ENCODE results near the gene RPP40. TPM values are rescaled to one million over a fixed set of nuclear protein-coding genes. Genes with fewer than 3 reads are reported as not detected.

The RPP40 gene
- total and polyA plus RNA-seq, 5 donors from 2014 or later, result 1.6 to 20.2 (median 16.1) TPM

DNA sequence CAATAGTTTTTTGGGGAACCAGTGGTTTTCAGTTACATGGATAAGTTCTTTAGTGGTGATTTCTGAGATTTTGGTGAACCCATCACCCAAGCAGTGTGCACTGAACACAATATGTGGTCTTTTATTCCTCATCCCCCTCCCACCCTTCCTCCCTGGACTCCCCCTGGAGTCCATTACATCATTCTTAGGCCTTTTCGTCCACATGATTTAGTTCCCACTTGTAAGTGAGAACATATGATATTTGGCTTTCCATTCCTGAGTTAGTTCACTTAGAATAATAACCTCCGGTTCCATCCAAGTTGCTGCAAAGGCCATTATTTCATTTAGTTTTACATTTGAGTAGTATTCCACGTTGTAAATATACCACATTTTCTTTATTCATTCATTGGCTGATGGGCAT, 28.3 kb downstream of the RPP40 start:
- H3K9me3 ChIP-seq (ENCODE audit: control insufficient read depth in 2 of 2, low read length in 2 of 2), result peaks cover 10 to 14% of the 10 kb centered on the region in 2 experiments
- H3K4me3 ChIP-seq (ENCODE audit: low read depth, low read length), result no peak overlapping the region
- Mint-ChIP-seq H3K36me3 (peaks cover 4% of the 10 kb centered on the region), H3K4me1 (no peaks in the 10 kb centered on the region), H3K27me3 (peaks cover 5% of the 10 kb centered on the region), H3K4me3 (no peak overlapping the region), H3K9me3 (peaks cover 0 to 28% (median 4%) of the 10 kb centered on the region in 7 donors), H3K27ac (no peak overlapping the region)
- no peak overlapping the region for H3K27ac ChIP-seq (ENCODE audit: insufficient read depth, low read length, poor library complexity, severe bottlenecking)
- ATAC-seq (ENCODE audit: low read depth in 2 of 2) (no peak), DNase-seq (no peak)
- H3K4me1 ChIP-seq (ENCODE audit: control insufficient read depth, insufficient read depth, low read length, poor library complexity, severe bottlenecking), result no peaks in the 10 kb centered on the region
- H3K27me3 ChIP-seq (ENCODE audit: control insufficient read depth, insufficient read depth, low read length), result no peaks in the 10 kb centered on the region
- no peaks in the 10 kb centered on the region for H3K36me3 ChIP-seq (ENCODE audit: control insufficient read depth, insufficient read depth, low read length)

- no peak overlapping the region for H3K27ac Mint-ChIP-seq
- DNase-seq (no peak), ATAC-seq (ENCODE audit: low read depth in 2 of 2) (no peak)
- Histone ChIP-seq H3K27me3 (ENCODE audit: control insufficient read depth, insufficient read depth, low read length) (no peaks in the 10 kb centered on the region), H3K4me3 (ENCODE audit: low read depth, low read length) (no peak overlapping the region), H3K4me1 (ENCODE audit: control insufficient read depth, insufficient read depth, low read length, poor library complexity, severe bottlenecking) (no peaks in the 10 kb centered on the region), H3K9me3 (ENCODE audit: control insufficient read depth in 2 of 2, low read length in 2 of 2) (peaks cover 10 to 12% of the 10 kb centered on the region in 2 experiments), H3K36me3 (ENCODE audit: control insufficient read depth, insufficient read depth, low read length) (no peaks in the 10 kb centered on the region), H3K27ac (ENCODE audit: insufficient read depth, low read length, poor library complexity, severe bottlenecking) (no peak overlapping the region)
- H3K4me1 Mint-ChIP-seq, result no peaks in the 10 kb centered on the region
- H3K4me3 Mint-ChIP-seq, result no peak overlapping the region
- peaks cover 0 to 23% (median 4%) of the 10 kb centered on the region in 7 donors for H3K9me3 Mint-ChIP-seq
- peaks cover 5% of the 10 kb centered on the region for H3K27me3 Mint-ChIP-seq
- peaks cover 4% of the 10 kb centered on the region for H3K36me3 Mint-ChIP-seq
These were observed 28.9 kb downstream of the RPP40 start for GRCh38 chr6:4974962-4975361.

- H3K36me3 Mint-ChIP-seq, result no peaks in the 10 kb centered on the region
- H3K27me3 ChIP-seq (ENCODE audit: control insufficient read depth, insufficient read depth, low read length), result no peaks in the 10 kb centered on the region
- DNase-seq (no peak), ATAC-seq (ENCODE audit: low read depth in 2 of 2) (no peak)
- H3K4me1 Mint-ChIP-seq, result no peaks in the 10 kb centered on the region
- peaks cover 0 to 18% (median 4%) of the 10 kb centered on the region in 7 donors for H3K9me3 Mint-ChIP-seq
- H3K27me3 Mint-ChIP-seq, result peaks cover 6% of the 10 kb centered on the region
- no peak overlapping the region for H3K27ac ChIP-seq (ENCODE audit: insufficient read depth, low read length, poor library complexity, severe bottlenecking)
- H3K36me3 ChIP-seq (ENCODE audit: control insufficient read depth, insufficient read depth, low read length), result no peaks in the 10 kb centered on the region
- H3K9me3 ChIP-seq (ENCODE audit: control insufficient read depth in 2 of 2, low read length in 2 of 2), result peaks cover 3 to 4% of the 10 kb centered on the region in 2 experiments
- no peaks in the 10 kb centered on the region for H3K4me1 ChIP-seq (ENCODE audit: control insufficient read depth, insufficient read depth, low read length, poor library complexity, severe bottlenecking)
- no peak overlapping the region for H3K4me3 Mint-ChIP-seq
- H3K4me3 ChIP-seq (ENCODE audit: low read depth, low read length), result no peak overlapping the region
- H3K27ac Mint-ChIP-seq, result no peak overlapping the region
These were observed 29.7 kb downstream of the RPP40 start for GRCh38 chr6:4973982-4974745.

GRCh38 chr6:4973415-4973814, 30.4 kb downstream of the RPP40 start:
- no peak overlapping the region for H3K27ac ChIP-seq (ENCODE audit: insufficient read depth, low read length, poor library complexity, severe bottlenecking)
- no peak overlapping the region for H3K4me3 Mint-ChIP-seq
- ATAC-seq (ENCODE audit: low read depth in 2 of 2) (no peak), DNase-seq (no peak)
- no peak overlapping the region for H3K27ac Mint-ChIP-seq
- H3K27me3 Mint-ChIP-seq, result peaks cover 10% of the 10 kb centered on the region
- peaks cover 0 to 2% of the 10 kb centered on the region in 2 experiments for H3K9me3 ChIP-seq (ENCODE audit: control insufficient read depth in 2 of 2, low read length in 2 of 2)
- H3K4me1 Mint-ChIP-seq, result no peaks in the 10 kb centered on the region
- H3K36me3 ChIP-seq (ENCODE audit: control insufficient read depth, insufficient read depth, low read length), result no peaks in the 10 kb centered on the region
- H3K4me3 ChIP-seq (ENCODE audit: low read depth, low read length), result no peak overlapping the region
- H3K27me3 ChIP-seq (ENCODE audit: control insufficient read depth, insufficient read depth, low read length), result no peaks in the 10 kb centered on the region
- peaks cover 0 to 16% (median 4%) of the 10 kb centered on the region in 7 donors for H3K9me3 Mint-ChIP-seq
- no peaks in the 10 kb centered on the region for H3K36me3 Mint-ChIP-seq
- H3K4me1 ChIP-seq (ENCODE audit: control insufficient read depth, insufficient read depth, low read length, poor library complexity, severe bottlenecking), result no peaks in the 10 kb centered on the region

GRCh38 chr6:4972438-4972837, 31.4 kb downstream of the RPP40 start:
- no peak overlapping the region for H3K27ac Mint-ChIP-seq
- H3K9me3 Mint-ChIP-seq, result peaks cover 0 to 12% (median 4%) of the 10 kb centered on the region in 7 donors
- H3K36me3 ChIP-seq (ENCODE audit: control insufficient read depth, insufficient read depth, low read length), result no peaks in the 10 kb centered on the region

GRCh38 chr6:4971851-4972250, 32.0 kb downstream of the RPP40 start:
- H3K36me3 ChIP-seq (ENCODE audit: control insufficient read depth, insufficient read depth, low read length), result no peaks in the 10 kb centered on the region
- no peak overlapping the region for H3K4me3 ChIP-seq (ENCODE audit: low read depth, low read length)
- no peak overlapping the region for H3K27ac ChIP-seq (ENCODE audit: insufficient read depth, low read length, poor library complexity, severe bottlenecking)
- Mint-ChIP-seq H3K27ac (no peak overlapping the region), H3K4me3 (no peak overlapping the region), H3K36me3 (no peaks in the 10 kb centered on the region), H3K9me3 (peaks cover 0 to 9% (median 2%) of the 10 kb centered on the region in 7 donors), H3K4me1 (no peaks in the 10 kb centered on the region), H3K27me3 (peaks cover 10% of the 10 kb centered on the region)
- no peaks in the 10 kb centered on the region for H3K27me3 ChIP-seq (ENCODE audit: control insufficient read depth, insufficient read depth, low read length)
- H3K9me3 ChIP-seq (ENCODE audit: control insufficient read depth in 2 of 2, low read length in 2 of 2), result peaks cover 0 to under 1% of the 10 kb centered on the region in 2 experiments
- DNase-seq (no peak), ATAC-seq (ENCODE audit: low read depth in 2 of 2) (no peak)
- H3K4me1 ChIP-seq (ENCODE audit: control insufficient read depth, insufficient read depth, low read length, poor library complexity, severe bottlenecking), result no peaks in the 10 kb centered on the region

More at GRCh38 chr6:4972438-4972837, 31.4 kb downstream of the RPP40 start:
- H3K27me3 Mint-ChIP-seq, result peaks cover 10% of the 10 kb centered on the region
- Histone ChIP-seq H3K9me3 (ENCODE audit: control insufficient read depth in 2 of 2, low read length in 2 of 2) (peaks cover 0 to 2% of the 10 kb centered on the region in 2 experiments), H3K4me1 (ENCODE audit: control insufficient read depth, insufficient read depth, low read length, poor library complexity, severe bottlenecking) (no peaks in the 10 kb centered on the region), H3K27me3 (ENCODE audit: control insufficient read depth, insufficient read depth, low read length) (no peaks in the 10 kb centered on the region), H3K4me3 (ENCODE audit: low read depth, low read length) (no peak overlapping the region), H3K27ac (ENCODE audit: insufficient read depth, low read length, poor library complexity, severe bottlenecking) (no peak overlapping the region)
- ATAC-seq (ENCODE audit: low read depth in 2 of 2), result no peak
- no peaks in the 10 kb centered on the region for H3K4me1 Mint-ChIP-seq
- H3K36me3 Mint-ChIP-seq, result no peaks in the 10 kb centered on the region
- DNase-seq, result no peak
- no peak overlapping the region for H3K4me3 Mint-ChIP-seq

GRCh38 chr6:4970739-4971395, 33.0 kb downstream of the RPP40 start:
- no peak overlapping the region for H3K27ac ChIP-seq (ENCODE audit: insufficient read depth, low read length, poor library complexity, severe bottlenecking)
- H3K4me1 ChIP-seq (ENCODE audit: control insufficient read depth, insufficient read depth, low read length, poor library complexity, severe bottlenecking), result no peaks in the 10 kb centered on the region
- peaks cover 10% of the 10 kb centered on the region for H3K27me3 Mint-ChIP-seq
- no peaks in the 10 kb centered on the region for H3K27me3 ChIP-seq (ENCODE audit: control insufficient read depth, insufficient read depth, low read length)
- H3K9me3 ChIP-seq (ENCODE audit: control insufficient read depth in 2 of 2, low read length in 2 of 2), result no peaks in the 10 kb centered on the region
- peaks cover 0 to 4% (median 0%) of the 10 kb centered on the region in 7 donors for H3K9me3 Mint-ChIP-seq
- peak overlapping the region in 1 of 4 donors; percentile 47 for H3K4me3 Mint-ChIP-seq
- H3K4me1 Mint-ChIP-seq, result no peaks in the 10 kb centered on the region
- no peak overlapping the region for H3K27ac Mint-ChIP-seq
- no peaks in the 10 kb centered on the region for H3K36me3 Mint-ChIP-seq
- no peak overlapping the region for H3K4me3 ChIP-seq (ENCODE audit: low read depth, low read length)
- ATAC-seq (ENCODE audit: low read depth in 2 of 2) (no peak), DNase-seq (no peak)
- no peaks in the 10 kb centered on the region for H3K36me3 ChIP-seq (ENCODE audit: control insufficient read depth, insufficient read depth, low read length)
